OCI-LY1 (cell line): ENCODE data around the gene SAAL1.

ENCODE experiments used
- H2AFZ ChIP-seq: fragments of 200-600 bp; sonication (generic), shearing (Covaris generic); 2 replicates; pipeline ENCODE4 v1.6.0; 2014; ENCODE audit warnings: antibody characterized with exemption, mild to moderate bottlenecking, low read length
- H3F3A ChIP-seq: fragments of 200-600 bp; sonication (generic), shearing (Covaris generic); 2 replicates; pipeline ENCODE4 v1.6.0; 2014; ENCODE audit warnings: mild to moderate bottlenecking, antibody characterized with exemption, low read length, moderate library complexity; ENCODE audit not compliant: insufficient read depth
- H3K27ac ChIP-seq: fragments of 200-600 bp; sonication (generic); 2 replicates; pipeline ENCODE4 v1.5.1; 2014; ENCODE audit warnings: low read length, mixed run types, mild to moderate bottlenecking, low read depth; ENCODE audit not compliant: poor library complexity, severe bottlenecking
- H3K27me3 ChIP-seq: fragments of 200-600 bp; sonication (generic); 2 replicates; pipeline ENCODE4 v1.6.0; 2014; ENCODE audit warnings: antibody characterized with exemption, mild to moderate bottlenecking, low read length, moderate library complexity; ENCODE audit not compliant: insufficient read depth
- H3K36me3 ChIP-seq: fragments of 200-600 bp; sonication (generic); 2 replicates; pipeline ENCODE4 v1.6.1; 2014; ENCODE audit warnings: mild to moderate bottlenecking, antibody characterized with exemption, low read length, moderate library complexity, mixed read lengths; ENCODE audit not compliant: insufficient read depth
- H3K4me1 ChIP-seq: fragments of 200-600 bp; sonication (generic); 2 replicates; pipeline ENCODE4 v1.5.1; 2014; ENCODE audit warnings: mild to moderate bottlenecking, low read length, moderate library complexity; ENCODE audit not compliant: insufficient read depth, severe bottlenecking
- H3K4me2 ChIP-seq: fragments of 200-600 bp; sonication (generic), shearing (Covaris generic); 2 replicates; pipeline ENCODE4 v1.6.1; 2014; ENCODE audit warnings: low read length
- H3K4me3 ChIP-seq: fragments of 200-600 bp; sonication (generic); 2 replicates; pipeline ENCODE4 v1.5.1; 2014; ENCODE audit warnings: low read length, low read depth, mild to moderate bottlenecking, mixed read lengths; ENCODE audit not compliant: poor library complexity, severe bottlenecking
- H3K79me2 ChIP-seq: fragments of 200-600 bp; shearing (Covaris generic); 2 replicates; pipeline ENCODE4 v1.6.1; 2016; ENCODE audit warnings: mixed run types, low read length, mixed read lengths; ENCODE audit not compliant: insufficient read depth
- H3K9ac ChIP-seq: fragments of 200-600 bp; sonication (generic), shearing (Covaris generic); 2 replicates; pipeline ENCODE4 v1.6.1; 2014; ENCODE audit warnings: mild to moderate bottlenecking, low read length, mixed read lengths
- H3K9me2 ChIP-seq: fragments of 200-600 bp; sonication (generic), shearing (Covaris generic); 2 replicates; pipeline ENCODE4 v1.6.1; 2014; ENCODE audit warnings: low read depth, mild to moderate bottlenecking, low read length, mixed read lengths
- H3K9me3 ChIP-seq: fragments of 200-600 bp; shearing (Covaris generic); 2 replicates; pipeline ENCODE4 v1.6.1; 2014; ENCODE audit warnings: low read length, mixed read lengths
- H4K20me1 ChIP-seq: fragments of 200-600 bp; sonication (generic), shearing (Covaris generic); 2 replicates; pipeline ENCODE4 v1.6.0; 2016; ENCODE audit warnings: mild to moderate bottlenecking, low read length; ENCODE audit not compliant: insufficient read depth
- CTCF ChIP-seq: fragments of 200-600 bp; sonication (generic), shearing (Covaris generic); IDR thresholded peaks from 2 replicates; pipeline ENCODE4 v1.5.1; 2017; ENCODE audit warnings: mild to moderate bottlenecking, antibody characterized with exemption, low read length, moderate library complexity, mixed read lengths
- EZH2 ChIP-seq: fragments of 200-600 bp; sonication (generic), shearing (Covaris generic); IDR thresholded peaks from 2 replicates; pipeline ENCODE4 v1.8.0; 2017; ENCODE audit warnings: borderline replicate concordance, mixed run types, mild to moderate bottlenecking, antibody characterized with exemption, low read length, moderate library complexity, mixed read lengths

The SAAL1 gene

GRCh38 chr11:18145025-18145424 lies 39.1 kb upstream of the SAAL1 start:
- H3K4me1 ChIP-seq = no peaks in the 10 kb centered on the region

GRCh38 chr11:18144243-18144642 lies 38.4 kb upstream of the SAAL1 start:
- no peak overlapping the region for H3K4me2 ChIP-seq
- no peak for TF ChIP-seq CTCF
- no peaks in the 10 kb centered on the region for H3K79me2 ChIP-seq
- H4K20me1 ChIP-seq = no peaks in the 10 kb centered on the region
- no peaks in the 10 kb centered on the region; the same call in 1 of the 2 replicates for H3K27me3 ChIP-seq
- no peaks in the 10 kb centered on the region for H3K9me2 ChIP-seq
- no peaks in the 10 kb centered on the region for H3K9me3 ChIP-seq
- no peak overlapping the region for H3K9ac ChIP-seq
- no peak overlapping the region for H3K27ac ChIP-seq
- no peak overlapping the region for H3K4me3 ChIP-seq
- no peaks in the 10 kb centered on the region for H3K4me1 ChIP-seq
- H2AFZ ChIP-seq = no peak overlapping the region
- H3F3A ChIP-seq = no peaks in the 10 kb centered on the region
- no peaks in the 10 kb centered on the region for H3K36me3 ChIP-seq

More at GRCh38 chr11:18145025-18145424, 39.1 kb upstream of the SAAL1 start:
- Histone ChIP-seq H3K9me3 (no peaks in the 10 kb centered on the region), H4K20me1 (no peaks in the 10 kb centered on the region), H3K9ac (no peak overlapping the region), H3K79me2 (no peaks in the 10 kb centered on the region), H3K27ac (no peak overlapping the region), H2AFZ (no peak overlapping the region), H3K27me3 (peaks cover 5% of the 10 kb centered on the region; the same call in 1 of the 2 replicates), H3F3A (no peaks in the 10 kb centered on the region), H3K9me2 (no peaks in the 10 kb centered on the region), H3K4me2 (no peak overlapping the region), H3K36me3 (no peaks in the 10 kb centered on the region), H3K4me3 (no peak overlapping the region)
- no peak for TF ChIP-seq EZH2
- TF ChIP-seq CTCF = peak; percentile 33; the same call in 1 of the 2 replicates

GRCh38 chr11:18140145-18140544 lies 34.3 kb upstream of the SAAL1 start:
- no peaks in the 10 kb centered on the region for H3K36me3 ChIP-seq
- H3K4me3 ChIP-seq = no peak overlapping the region
- no peaks in the 10 kb centered on the region for H3K9me3 ChIP-seq
- no peaks in the 10 kb centered on the region for H3F3A ChIP-seq
- H3K9ac ChIP-seq = no peak overlapping the region
- no peaks in the 10 kb centered on the region for H3K79me2 ChIP-seq
- H3K4me1 ChIP-seq = no peaks in the 10 kb centered on the region
- H4K20me1 ChIP-seq = no peaks in the 10 kb centered on the region
- no peaks in the 10 kb centered on the region for H3K9me2 ChIP-seq
- H3K27ac ChIP-seq = no peak overlapping the region
- no peaks in the 10 kb centered on the region for H3K27me3 ChIP-seq
- no peak overlapping the region for H3K4me2 ChIP-seq
- H2AFZ ChIP-seq = no peak overlapping the region
- TF ChIP-seq EZH2 (no peak), CTCF (no peak)
